ENCODE results near the gene MVB12B. TPM values are rescaled to one million over a fixed set of nuclear protein-coding genes. Genes with fewer than 3 reads are reported as not detected.

Gene MVB12B
- total and polyA plus RNA-seq, 2 of the 4 experiments (the other 2 are of a cell fraction) = 2.0 to 4.0 TPM

DNA sequence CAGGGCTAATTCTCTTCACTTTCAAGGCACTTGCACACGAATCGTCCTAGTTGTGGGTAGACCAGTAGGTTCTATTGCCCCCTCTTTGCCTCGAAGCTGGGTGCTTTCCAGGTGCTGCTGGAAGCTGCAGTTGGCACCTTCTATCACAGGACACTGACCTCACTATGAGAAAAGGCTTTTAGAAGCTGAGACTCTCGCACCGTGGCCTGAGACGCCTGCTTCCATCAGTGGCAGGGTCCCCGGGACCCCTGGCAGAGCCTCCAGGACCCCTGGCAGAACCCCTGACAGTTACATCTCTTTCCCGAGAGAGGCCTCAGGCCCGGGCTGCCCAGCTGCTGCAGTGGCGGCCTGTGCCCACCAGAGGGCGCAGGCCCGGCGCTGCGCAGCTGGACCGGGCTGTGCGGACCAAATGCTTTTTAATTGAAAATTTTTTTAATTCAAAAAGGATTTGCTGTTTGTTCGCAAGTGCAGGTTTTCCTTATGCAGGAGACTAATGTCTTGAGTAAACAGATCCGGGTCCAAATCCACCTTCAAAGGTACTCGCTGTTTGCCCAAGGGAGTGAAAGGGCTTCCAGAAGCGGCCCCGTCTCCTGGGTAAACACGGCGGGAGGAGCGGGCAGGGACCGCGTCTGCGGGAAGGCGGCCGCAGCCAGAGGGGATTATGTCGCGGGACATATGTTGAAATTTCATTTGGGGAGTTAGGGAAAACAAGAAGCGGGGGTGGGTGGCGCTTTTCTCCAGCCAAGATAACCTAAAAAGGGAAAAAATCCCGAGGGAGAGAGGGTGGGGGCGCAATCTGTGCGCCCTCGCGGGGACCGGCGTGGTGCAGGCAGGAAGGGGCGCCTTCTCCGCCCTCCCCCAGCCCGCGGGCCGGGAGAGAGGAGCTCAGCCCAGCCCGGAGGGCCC lies 172.6 kb downstream of the MVB12B start (continued):
- TF ChIP-seq, protein P1, sequence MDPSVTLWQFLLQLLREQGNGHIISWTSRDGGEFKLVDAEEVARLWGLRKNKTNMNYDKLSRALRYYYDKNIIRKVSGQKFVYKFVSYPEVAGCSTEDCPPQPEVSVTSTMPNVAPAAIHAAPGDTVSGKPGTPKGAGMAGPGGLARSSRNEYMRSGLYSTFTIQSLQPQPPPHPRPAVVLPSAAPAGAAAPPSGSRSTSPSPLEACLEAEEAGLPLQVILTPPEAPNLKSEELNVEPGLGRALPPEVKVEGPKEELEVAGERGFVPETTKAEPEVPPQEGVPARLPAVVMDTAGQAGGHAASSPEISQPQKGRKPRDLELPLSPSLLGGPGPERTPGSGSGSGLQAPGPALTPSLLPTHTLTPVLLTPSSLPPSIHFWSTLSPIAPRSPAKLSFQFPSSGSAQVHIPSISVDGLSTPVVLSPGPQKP (IDR thresholded peaks at IDR 0.05; ENCODE audit: borderline replicate concordance, low read depth, low read length) = no peak
- TF ChIP-seq MAFK (IDR thresholded peaks at IDR 0.05; ENCODE audit: low read depth, low read length) (no peak), POLR2A (IDR thresholded peaks at IDR 0.05; ENCODE audit: low read depth, low read length) (no peak), RFX5 (IDR thresholded peaks at IDR 0.05; ENCODE audit: low read depth, low read length) (no peak)
